HCT116 (cell line): ENCODE results near the gene SUPT5H. TPM values are rescaled to one million over a fixed set of nuclear protein-coding genes. Genes with fewer than 3 reads are reported as not detected.

Experiments used
- ATAC-seq: fragments of 200-7000 bp; cut with Tn5 transposase; 2 replicates; pipeline ENCODE4 v1.9.1; 2020; ENCODE audit warnings: mild to moderate bottlenecking, moderate library complexity
- BruUV-seq: library from RNA; stranded (reverse); fragments of 400-500 nt; replicated peaks from 2 replicates; lab custom pipeline; 2021; lab: Mats Ljungman, UMichigan
- CTCF ChIA-PET: fragments of 300-600 bp; sonication (Branson Sonifier 250); formaldehyde crosslinking; loops from one replicate; lab custom pipeline; 2021; ENCODE audit warnings: antibody characterized with exemption; lab: Charles Lee
- POLR2A ChIA-PET: fragments of 300-600, 350-600 bp; sonication (Branson Sonifier 250); formaldehyde crosslinking; loops from one replicate; lab custom pipeline; 2021; ENCODE audit warnings: antibody characterized with exemption; lab: Charles Lee
- RAD21 ChIA-PET, 2 experiments: fragments of 300-600 bp; sonication (Branson Sonifier 250); formaldehyde crosslinking; loops; one replicate each; lab custom pipeline; 2023; ENCODE audit warnings: low total read pairs in 2 of 2; ENCODE audit not compliant: uncharacterized antibody in 2 of 2, unreplicated experiment in 2 of 2, low non-redundant PET in 1 of 2; lab: Charles Lee
- DNase-seq: peaks from one replicate; pipeline ENCODE4 v3.0.0-alpha.2; 2010; ENCODE audit warnings: low read depth, low spot score
- H2AFZ ChIP-seq: fragments of 200-600 bp; shearing (Covaris generic), sonication (generic); 2 replicates; pipeline ENCODE4 v1.6.1; 2017; ENCODE audit warnings: low read depth, mixed run types, mixed read lengths, antibody characterized with exemption, low read length; ENCODE audit not compliant: poor library complexity, severe bottlenecking
- H3K27ac ChIP-seq: 2 replicates; pipeline ENCODE4 v1.5.1; 2012; ENCODE audit warnings: low read depth, low read length
- H3K27me3 ChIP-seq: fragments of 200-600 bp; sonication (generic); 2 replicates; pipeline ENCODE4 v1.6.1; 2016; ENCODE audit warnings: mixed run types, low read length, mixed read lengths; ENCODE audit not compliant: insufficient read depth
- H3K36me3 ChIP-seq, 2 experiments: fragments of 200-500 bp in 1 of 2; fragments of 200-600 bp in 1 of 2; sonication (Bioruptor generic) in 1 of 2; sonication (generic) in 1 of 2; 2 replicates each; pipeline versions ENCODE4 v1.5.1 to v1.6.1; 2014 to 2016; ENCODE audit warnings: low read length in 2 of 2, inconsistent platforms in 1 of 2, mixed read lengths in 1 of 2, mixed run types in 1 of 2; ENCODE audit not compliant: insufficient read depth in 2 of 2, control insufficient read depth in 1 of 2
- H3K4me1 ChIP-seq, 2 experiments: fragments of 200-600 bp in 1 of 2; sonication (generic) in 1 of 2; 2 replicates each; pipeline versions ENCODE4 v1.5.1 to v1.6.1; 2012 to 2017; ENCODE audit warnings: low read length in 2 of 2, inconsistent platforms in 1 of 2, mild to moderate bottlenecking in 1 of 2, mixed read lengths in 1 of 2, mixed run types in 1 of 2, moderate library complexity in 1 of 2; ENCODE audit not compliant: insufficient read depth in 2 of 2, control insufficient read depth in 1 of 2
- H3K4me2 ChIP-seq: fragments of 200-600 bp; sonication (generic); 2 replicates; pipeline ENCODE4 v1.6.1; 2017; ENCODE audit warnings: mixed run types, low read length, mixed read lengths
- H3K4me3 ChIP-seq, 2 experiments: fragments of 200-600 bp in 1 of 2; sonication (generic) in 1 of 2; replicated peaks in 1 of 2; 2 replicates each; pipeline ENCODE4 v1.5.1; 2011 to 2016; ENCODE audit warnings: low read length in 2 of 2, control low read depth in 1 of 2, low read depth in 1 of 2, mild to moderate bottlenecking in 1 of 2, mixed read lengths in 1 of 2, mixed run types in 1 of 2
- H3K79me2 ChIP-seq: fragments of 200-600 bp; sonication (generic); 2 replicates; pipeline ENCODE4 v1.6.1; 2017; ENCODE audit warnings: mild to moderate bottlenecking, mixed run types, low read length, moderate library complexity, mixed read lengths; ENCODE audit not compliant: insufficient read depth
- H3K9ac ChIP-seq: fragments of 200-600 bp; sonication (generic); 2 replicates; pipeline ENCODE4 v1.6.1; 2016; ENCODE audit warnings: low read length, mixed read lengths
- H3K9me2 ChIP-seq: fragments of 200-600 bp; sonication (generic), shearing (Covaris generic); 2 replicates; pipeline ENCODE4 v1.6.1; 2017; ENCODE audit warnings: mixed run types, mild to moderate bottlenecking, moderate library complexity; ENCODE audit not compliant: insufficient read depth
- H3K9me3 ChIP-seq, 2 experiments: fragments of 200-500 bp in 1 of 2; fragments of 200-600 bp in 1 of 2; sonication (Bioruptor generic) in 1 of 2; sonication (generic) in 1 of 2; 2 replicates each; pipeline ENCODE4 v1.6.1; 2014 to 2017; ENCODE audit warnings: low read length in 2 of 2, mixed read lengths in 2 of 2, inconsistent platforms in 1 of 2, low read depth in 1 of 2, mild to moderate bottlenecking in 1 of 2, mixed run types in 1 of 2, moderate library complexity in 1 of 2; ENCODE audit not compliant: control insufficient read depth in 1 of 2, insufficient read depth in 1 of 2
- H4K20me1 ChIP-seq: fragments of 200-600 bp; sonication (generic), shearing (Covaris generic); 2 replicates; pipeline ENCODE4 v1.6.1; 2017; ENCODE audit warnings: mixed run types, mild to moderate bottlenecking, moderate library complexity; ENCODE audit not compliant: insufficient read depth
- CEBPB ChIP-seq: IDR thresholded peaks from 2 replicates; pipeline ENCODE4 v1.6.1; 2012; ENCODE audit warnings: low read depth
- CTCF ChIP-seq, 3 experiments: fragments of 200-600 bp in 1 of 3; sonication (generic) in 1 of 3; IDR thresholded peaks in 2 of 3; conservative IDR thresholded peaks in 1 of 3; 2 replicates each; pipeline ENCODE4 v1.5.1; 2012 to 2017; ENCODE audit warnings: low read depth in 2 of 3, low read length in 2 of 3, antibody characterized with exemption in 1 of 3, borderline replicate concordance in 1 of 3, control low read depth in 1 of 3, mild to moderate bottlenecking in 1 of 3, mixed read lengths in 1 of 3, mixed run types in 1 of 3, moderate library complexity in 1 of 3; ENCODE audit not compliant: insufficient read depth in 1 of 3
- POLR2A ChIP-seq: IDR thresholded peaks from 2 replicates; pipeline ENCODE4 v1.7.0; 2011; ENCODE audit warnings: borderline replicate concordance; ENCODE audit not compliant: insufficient read depth, insufficient read length; ENCODE audit errors: extremely low read depth
- POLR2AphosphoS5 ChIP-seq: IDR thresholded peaks from 2 replicates; pipeline ENCODE4 v1.6.1; 2011; ENCODE audit warnings: mild to moderate bottlenecking, low read depth, low read length, moderate library complexity
- RAD21 ChIP-seq: IDR thresholded peaks from 2 replicates; pipeline ENCODE4 v1.6.1; 2012; ENCODE audit warnings: low read depth, mild to moderate bottlenecking
- SIN3A ChIP-seq: IDR thresholded peaks from 2 replicates; pipeline ENCODE4 v1.6.1; 2012; ENCODE audit warnings: low read depth
- intact Hi-C: fragments of 100-400 bp; cut with micrococcal nuclease; formaldehyde crosslinking; loops from 2 replicates; pipeline ENCODE4 v1.10.0; 2022
- total RNA-seq: library from RNA; stranded (reverse); gene quantifications from one replicate; pipeline ENCODE4 v1.2.1, GENCODE V29; 2021; ENCODE audit not compliant: unreplicated experiment

The SUPT5H gene
- total RNA-seq, 1 experiment from 2014 or later, result 120 TPM

DNA sequence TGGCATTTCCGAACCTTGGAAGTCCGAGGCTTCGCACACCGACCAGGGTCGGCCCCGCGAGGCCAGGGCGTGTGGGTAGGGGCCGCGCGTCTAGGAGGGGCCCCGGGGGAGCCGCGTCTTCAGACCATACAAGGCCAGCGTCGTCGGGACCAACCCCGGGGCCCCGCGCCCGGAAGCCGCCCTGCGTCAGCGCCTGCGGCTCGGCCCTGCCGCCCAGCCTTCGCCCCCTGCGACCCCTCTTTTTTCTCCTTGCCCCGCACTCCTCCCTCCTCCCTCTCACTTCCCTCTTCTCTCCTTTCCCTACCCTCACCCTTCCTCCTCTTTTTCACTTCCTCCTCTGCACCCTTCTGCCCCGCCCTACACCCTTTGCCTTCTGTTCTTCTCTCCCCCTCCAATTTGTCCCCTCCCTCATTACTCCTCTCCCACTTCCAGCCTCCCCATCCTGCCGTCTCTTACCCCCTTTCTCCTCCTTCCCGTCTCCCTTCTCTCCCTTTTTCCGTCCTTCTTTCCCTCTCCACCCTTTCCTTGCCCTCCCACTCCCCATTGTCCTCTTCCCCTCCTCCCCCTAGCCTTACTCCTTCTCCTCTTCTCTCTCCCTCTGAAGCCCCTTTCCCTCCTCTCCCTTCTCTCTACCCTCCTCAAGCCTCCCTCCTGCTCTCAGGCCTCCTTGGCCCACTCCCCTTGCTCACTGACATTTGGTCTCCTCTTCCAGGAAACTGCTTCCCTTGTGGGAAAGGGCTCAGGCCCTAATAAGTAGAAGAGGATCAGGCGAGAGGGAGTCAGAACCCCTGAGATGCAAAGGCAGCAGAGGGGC lies 35.2 kb upstream of the SUPT5H start:
- ATAC-seq, result peak; percentile 26
- Histone ChIP-seq H3K9me3 (no peaks in the 10 kb centered on the region), H3K4me3 (peak overlapping the region; percentile 90 to 98), H4K20me1 (peaks cover 5% of the 10 kb centered on the region; the same call in 1 of the 2 replicates), H2AFZ (no peak overlapping the region), H3K4me2 (peak overlapping the region; percentile 92), H3K9ac (peak overlapping the region; percentile 97), H3K79me2 (peaks cover 37% of the 10 kb centered on the region), H3K27ac (peak overlapping the region; percentile 100), H3K4me1 (peaks cover 43 to 77% of the 10 kb centered on the region in 2 experiments), H3K36me3 (peaks cover 2 to 12% of the 10 kb centered on the region in 2 experiments; a peak in 1 of 4 replicates), H3K9me2 (no peaks in the 10 kb centered on the region), H3K27me3 (no peaks in the 10 kb centered on the region)
- DNase-seq, result peak; percentile 54
- intact Hi-C loops, result loop anchor here (5.0 kb wide), 1 partner anchor 68 kb away; the partner anchor contains the start of gene SAMD4B
- POLR2A ChIA-PET, result interaction anchor here (1.3 to 4.1 kb wide), 2 partner anchors 12 to 26 kb away, joined by 11 to 57 read pairs; partner anchors contain the start of gene RPS16
- BruUV-seq, result no TSS peak
- RAD21 ChIA-PET, result no interaction called here
- CTCF ChIA-PET, result interaction anchor here (1.0 kb wide), 1 partner anchor 31 kb away, joined by 5 read pairs; no protein-coding TSS in a partner anchor
- TF ChIP-seq CTCF (IDR thresholded peaks at IDR 0.05 in 2 of 3, conservative IDR thresholded peaks at IDR 0.05 in 1 of 3; ENCODE audit: borderline replicate concordance in 1 of 3, insufficient read depth in 1 of 3, low read depth in 2 of 3, low read length in 2 of 3) (no peak), POLR2A (peak; percentile 42), CEBPB (no peak), RAD21 (no peak), SIN3A (no peak), POLR2AphosphoS5 (peak; percentile 62)
